Measurements from ENCODE around the gene OR4D9. TPM values are rescaled to one million over a fixed set of nuclear protein-coding genes. Genes with fewer than 3 reads are reported as not detected.
"Not testable (repeated sequence)": the region's sequence is repeated elsewhere in the genome, so short reads cannot be mapped to it uniquely, and the experiment has no call there.

OR4D9 gene
- total RNA-seq, 1 donor: not detected

DNA sequence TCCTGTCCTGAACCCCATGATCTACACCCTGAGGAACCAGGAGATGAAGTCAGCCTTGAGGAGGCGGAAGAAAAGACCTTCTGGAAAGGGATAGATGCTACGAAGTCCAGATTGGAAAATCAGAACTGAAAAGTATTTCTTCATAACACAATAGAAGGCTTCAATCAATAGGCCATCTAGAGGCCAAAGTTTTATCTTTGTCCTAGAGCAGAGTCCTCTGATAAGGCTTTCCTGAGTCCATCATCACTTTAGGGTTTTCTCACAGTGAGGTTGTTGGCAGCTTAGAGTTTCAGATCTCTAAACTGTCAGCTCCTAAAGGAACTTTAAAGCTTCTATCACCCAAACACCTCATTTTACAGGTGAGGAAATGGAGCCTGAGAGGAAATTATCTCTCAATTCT, 21.3 kb downstream of the OR4D9 start:
- TF ChIP-seq CTCF (IDR thresholded peaks at IDR 0.05; ENCODE audit: insufficient read depth, low read length): no peak
- H3K4me3 ChIP-seq (ENCODE audit: low read depth, low read length): no peak overlapping the region
- no peak for DNase-seq (ENCODE audit: low read depth)

GRCh38 chr11:59534676-59535075, 23.3 kb downstream of the OR4D9 start:
- DNase-seq (ENCODE audit: low read depth): no peak
- TF ChIP-seq CTCF (IDR thresholded peaks at IDR 0.05; ENCODE audit: insufficient read depth, low read length): no peak
- no peak overlapping the region for H3K4me3 ChIP-seq (ENCODE audit: low read depth, low read length)

- no peak for TF ChIP-seq CTCF (IDR thresholded peaks at IDR 0.05; ENCODE audit: insufficient read depth, low read length)
- no peak overlapping the region for H3K4me3 ChIP-seq (ENCODE audit: low read depth, low read length)
- DNase-seq (ENCODE audit: low read depth): no peak
Observed at GRCh38 chr11:59542142-59542810, 30.9 kb downstream of the OR4D9 start.

DNA sequence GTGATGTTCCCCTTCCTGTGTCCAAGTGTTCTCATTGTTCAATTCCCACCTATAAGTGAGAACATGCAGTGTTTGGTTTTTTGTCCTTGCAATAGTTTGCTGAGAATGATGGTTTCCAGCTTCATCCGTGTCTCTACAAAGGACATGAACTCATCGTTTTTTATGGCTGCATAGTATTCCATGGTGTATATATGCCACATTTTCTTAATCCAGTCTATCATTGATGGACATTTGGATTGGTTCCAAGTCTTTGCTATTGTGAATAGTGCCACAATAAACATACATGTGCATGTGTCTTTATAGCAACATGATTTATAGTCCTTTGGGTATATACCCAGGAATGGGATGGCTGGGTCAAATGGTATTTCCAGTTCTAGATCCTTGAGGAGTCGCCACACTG, 32.4 kb downstream of the OR4D9 start:
- not testable (repeated sequence) for H3K4me3 ChIP-seq (ENCODE audit: low read depth, low read length); DNase-seq (ENCODE audit: low read depth)

DNA sequence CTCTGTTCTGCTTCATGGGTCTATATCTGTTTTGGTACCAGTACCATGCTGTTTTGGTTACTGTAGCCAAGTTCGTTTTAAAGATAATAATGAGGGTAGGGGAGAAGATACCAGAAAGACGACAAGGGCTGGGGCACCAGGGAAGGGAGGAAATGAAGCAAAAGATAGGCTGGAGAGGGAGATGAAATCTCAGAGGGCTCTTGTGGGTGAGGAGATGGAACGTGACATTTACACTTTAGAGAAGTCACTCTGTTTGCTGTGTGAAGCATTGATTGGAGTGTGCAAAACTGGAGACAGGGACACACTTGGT, 33.5 kb downstream of the OR4D9 start:
- H3K4me3 ChIP-seq (ENCODE audit: low read depth, low read length): no peak overlapping the region
- TF ChIP-seq CTCF (IDR thresholded peaks at IDR 0.05; ENCODE audit: insufficient read depth, low read length): no peak
- no peak for DNase-seq (ENCODE audit: low read depth)

DNA sequence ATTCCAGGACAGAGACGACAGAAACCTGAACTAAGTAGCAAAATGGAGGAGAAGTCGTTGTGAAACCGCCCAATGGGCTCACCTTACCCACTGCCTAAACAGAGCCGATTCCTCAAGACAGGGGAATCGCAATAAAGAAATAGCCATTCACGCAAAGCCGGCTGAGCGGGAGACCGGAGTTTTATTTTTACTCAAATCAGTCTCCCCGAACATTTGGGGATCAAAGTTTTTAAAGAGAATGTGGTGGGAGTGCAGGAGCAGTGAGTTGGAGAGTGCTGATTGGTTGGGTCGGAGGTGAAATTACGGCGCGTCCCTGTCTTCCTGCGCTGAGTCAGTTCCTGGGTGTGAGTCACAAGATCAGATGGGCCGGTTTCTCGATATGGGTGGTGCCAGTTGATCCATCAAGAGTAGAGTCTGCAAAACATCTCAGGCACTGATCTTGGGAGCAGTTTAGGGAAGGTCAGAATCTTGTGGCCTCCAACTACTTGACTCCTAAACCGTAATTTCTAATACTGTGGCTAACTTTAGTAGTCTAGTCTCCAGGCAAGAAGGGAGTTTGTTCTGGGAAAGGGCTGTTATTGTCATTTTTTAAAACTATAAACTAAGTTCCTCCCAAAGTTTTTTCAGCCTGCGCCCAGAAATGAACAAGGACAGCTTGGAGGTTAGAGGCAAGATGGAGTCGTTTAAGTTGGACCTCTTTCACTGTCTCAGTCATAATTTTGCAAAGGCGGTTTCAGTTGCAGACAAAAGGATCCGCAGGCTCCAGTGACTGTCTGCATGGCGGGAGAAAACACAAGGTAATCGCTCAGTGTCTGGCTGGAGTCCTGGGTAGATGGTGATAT, 34.1 kb downstream of the OR4D9 start:
- TF ChIP-seq CTCF (IDR thresholded peaks at IDR 0.05; ENCODE audit: insufficient read depth, low read length): no peak
- peak; percentile 39 for DNase-seq (ENCODE audit: low read depth)
- no peak overlapping the region for H3K4me3 ChIP-seq (ENCODE audit: low read depth, low read length)

- DNase-seq (ENCODE audit: low read depth): peak; percentile 12
- H3K4me3 ChIP-seq (ENCODE audit: low read depth, low read length): not testable (repeated sequence)
Observed at GRCh38 chr11:59547605-59548308, 36.4 kb downstream of the OR4D9 start.
